H1 (cell line): ENCODE measurements around the gene RAB31. TPM values are rescaled to one million over a fixed set of nuclear protein-coding genes. Genes with fewer than 3 reads are reported as not detected.

Source experiments
- CTCF ChIA-PET: fragments of 300-600 bp; sonication (Branson Sonifier 250); formaldehyde crosslinking; loops from one replicate; lab custom pipeline; 2021; ENCODE audit not compliant: partially characterized antibody; lab: Charles Lee
- POLR2A ChIA-PET: fragments of 300-600 bp; sonication (Branson Sonifier 250); formaldehyde crosslinking; loops from one replicate; lab custom pipeline; 2021; ENCODE audit warnings: inconsistent platforms; ENCODE audit not compliant: partially characterized antibody; lab: Charles Lee
- DNase-seq, 2 experiments: peaks; one replicate each; pipeline versions ENCODE4 v3.0.0 to v3.0.0-alpha.2; 2010 to 2022; ENCODE audit warnings: low spot score in 2 of 2, low read depth in 1 of 2, mixed read lengths in 1 of 2
- FAIRE-seq: peaks from 2 replicates; lab custom pipeline; 2011; peaks lifted over from hg19 to GRCh38; lab: Jason Lieb, UNC
- H2AFZ ChIP-seq: 2 replicates; pipeline ENCODE4 v1.8.1; 2012; ENCODE audit warnings: low read length, inconsistent platforms
- H2AK5ac ChIP-seq: 2 replicates; pipeline ENCODE4 v1.6.1; 2013; ENCODE audit warnings: low read depth, low read length
- H2BK120ac ChIP-seq: replicated peaks from 2 replicates; pipeline ENCODE3; 2013; ENCODE audit warnings: low read depth, low read length, inconsistent platforms
- H2BK12ac ChIP-seq: 2 replicates; pipeline ENCODE4 v1.6.1; 2013; ENCODE audit warnings: low read depth, low read length
- H2BK15ac ChIP-seq: 2 replicates; pipeline ENCODE4 v1.6.1; 2013; ENCODE audit warnings: low read length
- H2BK20ac ChIP-seq: 2 replicates; pipeline ENCODE4 v1.6.1; 2013; ENCODE audit warnings: low read length
- H2BK5ac ChIP-seq: 2 replicates; pipeline ENCODE4 v1.6.1; 2013; ENCODE audit warnings: low read depth, low read length
- H3K14ac ChIP-seq: 2 replicates; pipeline ENCODE4 v1.6.1; 2013; ENCODE audit warnings: inconsistent platforms; ENCODE audit not compliant: insufficient read length
- H3K18ac ChIP-seq: 2 replicates; pipeline ENCODE4 v1.6.1; 2013; ENCODE audit warnings: low read length; ENCODE audit errors: extremely low read depth
- H3K23ac ChIP-seq: 2 replicates; pipeline ENCODE4 v1.6.1; 2013; ENCODE audit warnings: inconsistent platforms; ENCODE audit not compliant: insufficient read length
- H3K23me2 ChIP-seq: 2 replicates; pipeline ENCODE4 v1.6.1; 2013; ENCODE audit warnings: low read depth, low read length
- H3K27ac ChIP-seq: 2 replicates; pipeline ENCODE4 v1.6.1; 2011; ENCODE audit warnings: low read depth, low read length, inconsistent platforms
- H3K27me3 ChIP-seq, 4 experiments: replicated peaks in 1 of 4; 1 replicate in 1 of 4; 2 replicates in 3 of 4; pipeline versions ENCODE4 v1.6.1 to v1.8.1; 2011 to 2013; ENCODE audit warnings: low read length in 3 of 4, mild to moderate bottlenecking in 3 of 4, inconsistent platforms in 2 of 4, mixed read lengths in 2 of 4, moderate library complexity in 1 of 4; ENCODE audit not compliant: control insufficient read depth in 3 of 4, insufficient read depth in 3 of 4; ENCODE audit errors: extremely low read depth in 1 of 4
- H3K36me3 ChIP-seq, 4 experiments: 2 replicates each; pipeline versions ENCODE4 v1.6.1 to v1.8.1; 2011 to 2013; ENCODE audit warnings: mild to moderate bottlenecking in 4 of 4, low read length in 3 of 4, moderate library complexity in 2 of 4, control low read depth in 1 of 4, inconsistent platforms in 1 of 4; ENCODE audit not compliant: insufficient read depth in 4 of 4, control insufficient read depth in 2 of 4
- H3K4ac ChIP-seq: replicated peaks from 2 replicates; pipeline ENCODE3; 2013; ENCODE audit warnings: low read length, low read depth, mixed read lengths, inconsistent platforms; ENCODE audit not compliant: insufficient read length
- H3K4me1 ChIP-seq, 4 experiments: replicated peaks in 1 of 4; 1 replicate in 1 of 4; 2 replicates in 3 of 4; pipeline versions ENCODE4 v1.6.1 to v1.8.1; 2011 to 2013; ENCODE audit warnings: low read length in 3 of 4, inconsistent platforms in 2 of 4, mixed read lengths in 1 of 4; ENCODE audit not compliant: insufficient read depth in 4 of 4, control insufficient read depth in 3 of 4
- H3K4me2 ChIP-seq, 2 experiments: 2 replicates each; pipeline versions ENCODE4 v1.6.1 to v1.8.1; 2011 to 2013; ENCODE audit warnings: low read depth in 2 of 2, low read length in 2 of 2, control low read depth in 1 of 2, inconsistent platforms in 1 of 2, mild to moderate bottlenecking in 1 of 2; ENCODE audit not compliant: insufficient read depth in 1 of 2
- H3K4me3 ChIP-seq, 4 experiments: fragments of 200-600, 300-600 bp in 1 of 4; sonication (generic), shearing (Covaris generic), sonication (Bioruptor Twin) in 1 of 4; 2 replicates each; pipeline versions ENCODE4 v1.5.1 to v1.8.1; 2011 to 2016; ENCODE audit warnings: low read length in 4 of 4, low read depth in 3 of 4, control low read depth in 2 of 4, inconsistent platforms in 2 of 4, mild to moderate bottlenecking in 2 of 4, mixed read lengths in 1 of 4, moderate library complexity in 1 of 4; ENCODE audit not compliant: insufficient read depth in 2 of 4; ENCODE audit errors: extremely low read depth in 1 of 4
- H3K56ac ChIP-seq: replicated peaks from 2 replicates; pipeline ENCODE3; 2013; ENCODE audit warnings: low read depth, mild to moderate bottlenecking, mixed read lengths, low read length, inconsistent platforms; ENCODE audit not compliant: insufficient read length
- H3K79me1 ChIP-seq: 2 replicates; pipeline ENCODE4 v1.6.1; 2013; ENCODE audit warnings: low read depth, low read length, control low read depth
- H3K79me2 ChIP-seq, 2 experiments: 2 replicates each; pipeline versions ENCODE4 v1.6.1 to v1.8.1; 2012 to 2013; ENCODE audit warnings: low read length in 2 of 2, mild to moderate bottlenecking in 2 of 2, inconsistent platforms in 1 of 2; ENCODE audit not compliant: insufficient read depth in 2 of 2, control insufficient read depth in 1 of 2
- H3K9ac ChIP-seq, 4 experiments: replicated peaks in 1 of 4; 1 replicate in 1 of 4; 2 replicates in 3 of 4; pipeline versions ENCODE4 v1.6.1 to v1.8.1; 2011 to 2013; ENCODE audit warnings: low read depth in 3 of 4, low read length in 3 of 4, control low read depth in 2 of 4, mild to moderate bottlenecking in 2 of 4, moderate library complexity in 2 of 4, inconsistent platforms in 1 of 4; ENCODE audit errors: extremely low read depth in 1 of 4
- H3K9me3 ChIP-seq, 2 experiments: 2 replicates each; pipeline versions ENCODE4 v1.6.1 to v1.8.1; 2012 to 2013; ENCODE audit warnings: mild to moderate bottlenecking in 2 of 2, moderate library complexity in 2 of 2, control low read depth in 1 of 2, inconsistent platforms in 1 of 2, low read depth in 1 of 2, low read length in 1 of 2, mixed read lengths in 1 of 2; ENCODE audit not compliant: insufficient read depth in 2 of 2
- H4K20me1 ChIP-seq, 2 experiments: replicated peaks in 1 of 2; 2 replicates each; pipeline versions ENCODE3 to v1.8.1; 2011 to 2013; ENCODE audit warnings: inconsistent platforms in 2 of 2, low read length in 2 of 2, mild to moderate bottlenecking in 1 of 2; ENCODE audit not compliant: insufficient read depth in 2 of 2, control insufficient read depth in 1 of 2
- H4K5ac ChIP-seq: 2 replicates; pipeline ENCODE4 v1.6.1; 2013; ENCODE audit warnings: low read length, low read depth, mixed read lengths, inconsistent platforms; ENCODE audit not compliant: insufficient read length
- H4K8ac ChIP-seq: 2 replicates; pipeline ENCODE4 v1.8.0; 2013; ENCODE audit warnings: mild to moderate bottlenecking, moderate library complexity, low read length, inconsistent platforms; ENCODE audit not compliant: insufficient read depth; ENCODE audit errors: extremely low read depth
- H4K91ac ChIP-seq: replicated peaks from 2 replicates; pipeline ENCODE3; 2013; ENCODE audit warnings: low read length, mixed read lengths, inconsistent platforms; ENCODE audit not compliant: insufficient read length
- ASH2L ChIP-seq: fragments of 200-600, 300-600 bp; sonication (generic); IDR thresholded peaks from one replicate; pipeline ENCODE4 v1.7.1; 2017; ENCODE audit warnings: low read length
- BCL11A ChIP-seq, 2 experiments: IDR thresholded peaks; one replicate each; pipeline ENCODE4 v1.6.1; 2011; ENCODE audit warnings: low read depth in 2 of 2, low read length in 2 of 2, mild to moderate bottlenecking in 2 of 2
- E2F6 ChIP-seq: IDR thresholded peaks from 2 replicates; pipeline ENCODE4 v1.6.1; 2012; ENCODE audit warnings: inconsistent platforms
- JUN ChIP-seq: IDR thresholded peaks from 2 replicates; pipeline ENCODE4 v1.6.1; 2011; ENCODE audit warnings: low read depth, mild to moderate bottlenecking, improper control_type of control experiment, low read length
- KDM1A ChIP-seq: fragments of 200-600, 300-600 bp; sonication (generic); IDR thresholded peaks from 2 replicates; pipeline ENCODE4 v1.7.1; 2016; ENCODE audit warnings: mild to moderate bottlenecking, low read length, borderline replicate concordance
- POU5F1 ChIP-seq: IDR thresholded peaks from 2 replicates; pipeline ENCODE4 v1.6.1; 2011; ENCODE audit warnings: low read depth, mild to moderate bottlenecking, low read length, moderate library complexity
- RNF2 ChIP-seq: fragments of 200-900, 300-1000 bp; sonication (generic); IDR thresholded peaks from 2 replicates; pipeline ENCODE4 v1.7.1; 2016; ENCODE audit warnings: borderline replicate concordance, low read depth, mild to moderate bottlenecking, antibody characterized with exemption, low read length; ENCODE audit not compliant: poor library complexity, severe bottlenecking; ENCODE audit errors: missing control alignments
- SIN3A ChIP-seq, 2 experiments: IDR thresholded peaks in 1 of 2; conservative IDR thresholded peaks in 1 of 2; 2 replicates each; pipeline ENCODE4 v1.6.1; 2011 to 2012; ENCODE audit warnings: low read length in 2 of 2, improper control_type of control experiment in 1 of 2, low read depth in 1 of 2, mild to moderate bottlenecking in 1 of 2
- SIX5 ChIP-seq: IDR thresholded peaks from 2 replicates; pipeline ENCODE4 v1.6.1; 2011; ENCODE audit warnings: mild to moderate bottlenecking, low read depth, low read length
- TAF7 ChIP-seq: optimal IDR thresholded peaks from 2 replicates; pipeline ENCODE3; 2011; ENCODE audit warnings: low read depth, mild to moderate bottlenecking, inconsistent platforms, low read length, moderate library complexity, borderline replicate concordance
- WGBS, 2 experiments: shearing (Covaris generic) in 1 of 2; methylation state at CpG; one replicate each; pipeline versions ENCODE4 v1.1.6 to v1.1.7; 2013 to 2015; ENCODE audit warnings: low lambda C conversion rate in 2 of 2, mixed read lengths in 2 of 2, inconsistent platforms in 1 of 2, low coverage in 1 of 2, missing lambda C conversion rate in 1 of 2; ENCODE audit not compliant: insufficient replicate concordance in 2 of 2, insufficient coverage in 1 of 2, insufficient read length in 1 of 2; ENCODE audit errors: extremely low coverage in 1 of 2, missing lambda C conversion rate in 1 of 2; 5-methylcytosine and 5-hydroxymethylcytosine counted together
- polyA plus RNA-seq, 7 experiments: library from polyadenylated mRNA; depleted of rRNA in 3 of 7; stranded (reverse) in 5 of 7; unstranded in 2 of 7; fragments of >200 nt in 5 of 7; fragments of 200-250 nt in 2 of 7; gene quantifications; 1 replicate in 5 of 7; 2 replicates in 1 of 7; 4 replicates in 1 of 7; pipeline versions ENCODE4 v1.2.1 to v1.2.3, GENCODE V29; 2011 to 2013; ENCODE audit warnings: missing spikeins in 2 of 7, mixed read lengths in 2 of 7
- total RNA-seq: library from RNA; stranded (reverse); fragmentation: NEBNext Ultra II Directional; extraction: Animal tissue kit (Norgen Biotek cat#: 25700); gene quantifications from 2 replicates; pipeline ENCODE4 v1.2.1, GENCODE V29; 2021

The RAB31 gene
- total and polyA plus RNA-seq, 2 of the 8 experiments (the other 6 are each of a cell fraction or from before 2014, with no cell fraction given) = 15.2 to 40.9 TPM

- no peak overlapping the region for H2AK5ac ChIP-seq
- CTCF ChIA-PET = interaction anchor here (0.7 to 2.2 kb wide), 5 partner anchors 9 to 80 kb away, joined by 3 to 7 read pairs (median 3); no protein-coding TSS in a partner anchor
- H3K4me2 ChIP-seq = 0 out of 4 replicates have a peak overlapping the region, but pooled peaks of 1 of the 2 experiments have one; percentile 1
- no peak overlapping the region for H3K56ac ChIP-seq
- TF ChIP-seq ASH2L = no peak
- TF ChIP-seq SIX5 = no peak
- TF ChIP-seq BCL11A (IDR thresholded peaks at IDR 0.05; ENCODE audit: low read depth in 2 of 2, low read length in 2 of 2) = no peak
- no peak for TF ChIP-seq POU5F1
- no peak for TF ChIP-seq E2F6
- no peak for TF ChIP-seq RNF2
- no peak for TF ChIP-seq JUN
- no peak for TF ChIP-seq KDM1A
- no peak for TF ChIP-seq TAF7
- TF ChIP-seq SIN3A (conservative IDR thresholded peaks at IDR 0.05 in 1 of 2, IDR thresholded peaks at IDR 0.05 in 1 of 2; ENCODE audit: low read depth in 1 of 2, low read length in 2 of 2) = no peak
- no peaks in the 10 kb centered on the region for H3K27me3 ChIP-seq
- H2BK120ac ChIP-seq = no peak overlapping the region
- no peak overlapping the region for H2AFZ ChIP-seq
- no peak overlapping the region for H3K18ac ChIP-seq
- H2BK20ac ChIP-seq = no peak overlapping the region
- no peak overlapping the region for H2BK12ac ChIP-seq
- peaks cover 0 to 5% of the 10 kb centered on the region in 2 experiments; a peak in 3 of 4 replicates for H3K9me3 ChIP-seq
- no peak overlapping the region for H3K27ac ChIP-seq
- H3K79me2 ChIP-seq = no peaks in the 10 kb centered on the region
- peaks cover 6 to 19% (median 14%) of the 10 kb centered on the region in 4 experiments for H3K4me1 ChIP-seq
- no peaks in the 10 kb centered on the region for H3K23me2 ChIP-seq
- H4K20me1 ChIP-seq = no peaks in the 10 kb centered on the region
- no peak overlapping the region for H4K8ac ChIP-seq
- H4K91ac ChIP-seq = no peak overlapping the region
- H2BK5ac ChIP-seq = no peak overlapping the region
- H3K14ac ChIP-seq = no peak overlapping the region
- no peaks in the 10 kb centered on the region; the same call in 1 of the 2 replicates for H3K79me1 ChIP-seq
- FAIRE-seq (no peak), DNase-seq (no peak)
- no peak overlapping the region for H3K23ac ChIP-seq
- H3K9ac ChIP-seq = no peak overlapping the region
- peak overlapping the region; percentile 61; the same call in 1 of the 2 replicates for H2BK15ac ChIP-seq
- H4K5ac ChIP-seq = no peak overlapping the region
- no peaks in the 10 kb centered on the region for H3K36me3 ChIP-seq
- H3K4ac ChIP-seq = no peak overlapping the region
- POLR2A ChIA-PET = interaction anchor here (1.1 kb wide), 1 partner anchor 8 kb away, joined by 5 read pairs; no protein-coding TSS in a partner anchor
- H3K4me3 ChIP-seq = no peak overlapping the region
- 91% methylated on average over 4 of the region's 4 CpGs; no CpG with 5 or more reads in 1 of the 2 experiments for WGBS, 2 experiments
Observed at GRCh38 chr18:9802175-9803062, 94.3 kb downstream of the RAB31 start.
